Caco-2 (cell line): ENCODE data around the gene HSF5. TPM values are rescaled to one million over a fixed set of nuclear protein-coding genes. Genes with fewer than 3 reads are reported as not detected.

Source experiments
- BruUV-seq: library from RNA; stranded (reverse); fragments of 400-500 nt; replicated peaks from 2 replicates; lab custom pipeline; 2021; lab: Mats Ljungman, UMichigan
- CTCF ChIA-PET: fragments of 300-600 bp; sonication (Branson Sonifier 250); formaldehyde crosslinking; loops from one replicate; lab custom pipeline; 2022; ENCODE audit warnings: antibody characterized with exemption; lab: Charles Lee
- POLR2A ChIA-PET: fragments of 300-600 bp; sonication (Branson Sonifier 250); formaldehyde crosslinking; loops from one replicate; lab custom pipeline; 2022; ENCODE audit warnings: antibody characterized with exemption; lab: Charles Lee
- DNase-seq, 2 experiments: peaks; one replicate each; pipeline versions ENCODE4 v3.0.0 to v3.0.0-alpha.2; 2020 to 2022
- H3K27me3 ChIP-seq: replicated peaks from 2 replicates; pipeline ENCODE4 v1.6.0; 2011; ENCODE audit warnings: low read length; ENCODE audit not compliant: control insufficient read depth, insufficient read depth
- H3K36me3 ChIP-seq: 2 replicates; pipeline ENCODE4 v1.5.1; 2011; ENCODE audit warnings: low read length; ENCODE audit not compliant: control insufficient read depth, insufficient read depth
- H3K4me1 ChIP-seq: fragments of 250-450 bp; sonication (Bioruptor Pico); 2 replicates; pipeline ENCODE4 v1.5.1; 2020; ENCODE audit warnings: mild to moderate bottlenecking
- H3K4me3 ChIP-seq: 2 replicates; pipeline ENCODE4 v1.5.1; 2011; ENCODE audit warnings: low read depth, mild to moderate bottlenecking, control low read depth, low read length
- H3K9me3 ChIP-seq: fragments of 250-450 bp; sonication (Bioruptor Pico); 2 replicates; pipeline ENCODE4 v1.5.1; 2020; ENCODE audit warnings: mild to moderate bottlenecking, moderate library complexity
- H3K27ac Mint-ChIP-seq: one replicate; pipeline ENCODE4 v1.8.0; 2022; ENCODE audit warnings: mixed read lengths; ENCODE audit not compliant: unreplicated experiment
- H3K27me3 Mint-ChIP-seq: one replicate; pipeline ENCODE4 v1.8.0; 2022; ENCODE audit warnings: mixed read lengths; ENCODE audit not compliant: insufficient read depth, unreplicated experiment
- H3K36me3 Mint-ChIP-seq: one replicate; pipeline ENCODE4 v1.8.0; 2022; ENCODE audit warnings: mild to moderate bottlenecking, mixed read lengths; ENCODE audit not compliant: insufficient read depth, unreplicated experiment
- H3K4me1 Mint-ChIP-seq: one replicate; pipeline ENCODE4 v1.8.0; 2022; ENCODE audit warnings: low read depth, mixed read lengths; ENCODE audit not compliant: unreplicated experiment
- H3K4me3 Mint-ChIP-seq: one replicate; pipeline ENCODE4 v1.8.0; 2022; ENCODE audit warnings: mild to moderate bottlenecking, moderate library complexity, mixed read lengths; ENCODE audit not compliant: unreplicated experiment
- H3K9me3 Mint-ChIP-seq: one replicate; pipeline ENCODE4 v1.8.0; 2022; ENCODE audit warnings: mixed read lengths; ENCODE audit not compliant: unreplicated experiment
- intact Hi-C: fragments of 100-400 bp; cut with micrococcal nuclease; formaldehyde crosslinking; loops from one replicate; pipeline ENCODE4 v1.10.0; 2022; ENCODE audit not compliant: unreplicated experiment
- total RNA-seq: library from RNA; stranded (reverse); gene quantifications from 2 replicates; pipeline ENCODE4 v1.2.3, GENCODE V29; 2022
- TF ChIP-seq, protein P1 (sequence below), 2 experiments: fragments of 200-600 bp in 1 of 2; IDR thresholded peaks; 1 replicate in 1 of 2; 2 replicates in 1 of 2; pipeline versions ENCODE4 v1.5.1 to v1.8.0; 2011 to 2022; ENCODE audit warnings: antibody characterized with exemption in 1 of 2, control low read depth in 1 of 2, inconsistent platforms in 1 of 2, low read depth in 1 of 2, low read length in 1 of 2, mild to moderate bottlenecking in 1 of 2, moderate library complexity in 1 of 2; ENCODE audit not compliant: insufficient read depth in 1 of 2, severe bottlenecking in 1 of 2, unreplicated experiment in 1 of 2

Gene HSF5
- total RNA-seq, 1 experiment from 2014 or later = 0.98 TPM

DNA sequence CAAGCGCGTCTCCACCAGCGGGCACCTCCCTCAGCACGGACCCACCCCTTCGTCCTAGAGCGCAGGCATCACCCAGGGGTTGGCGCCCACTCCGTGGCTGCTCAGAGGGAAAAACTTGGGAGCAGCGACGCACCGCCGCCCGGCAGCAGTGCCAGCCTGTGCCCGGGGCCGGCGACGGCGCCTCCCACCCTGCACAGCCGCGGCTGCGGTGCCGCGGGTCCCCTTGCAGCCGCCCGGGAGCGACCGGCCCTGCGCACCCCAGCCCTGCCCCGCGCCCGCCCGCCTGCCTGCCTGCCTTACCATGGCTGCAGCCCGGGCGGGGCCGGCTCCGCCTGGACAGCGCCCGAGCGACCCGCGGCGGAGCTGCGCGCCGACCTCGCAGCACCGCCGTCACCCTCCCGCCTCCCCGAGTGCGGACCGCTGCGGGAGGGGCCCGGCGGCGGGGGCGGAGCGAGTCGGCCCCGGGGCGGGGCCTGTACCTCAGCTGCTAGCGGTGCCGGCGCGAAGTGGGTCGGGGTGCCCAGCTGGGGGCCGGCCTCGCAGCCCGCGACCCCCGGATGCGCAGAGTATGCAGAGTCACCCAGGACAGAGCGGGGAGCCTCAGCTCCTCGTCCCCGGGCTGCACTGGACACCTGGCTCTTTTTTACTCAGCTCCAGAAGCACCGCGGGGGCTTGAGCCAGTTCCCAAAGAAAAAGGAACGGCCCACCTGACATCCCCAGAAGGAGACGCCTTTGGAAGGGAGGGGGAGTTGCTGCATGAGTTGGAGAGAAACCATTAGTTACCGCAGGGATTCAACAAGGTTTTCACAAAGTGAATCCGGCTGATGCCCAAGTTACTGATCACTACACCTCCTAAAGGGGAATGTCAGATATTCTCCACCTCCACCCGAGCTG lies 43.7 kb upstream of the HSF5 start:
- no peaks in the 10 kb centered on the region for H3K9me3 Mint-ChIP-seq
- TF ChIP-seq, protein P1, sequence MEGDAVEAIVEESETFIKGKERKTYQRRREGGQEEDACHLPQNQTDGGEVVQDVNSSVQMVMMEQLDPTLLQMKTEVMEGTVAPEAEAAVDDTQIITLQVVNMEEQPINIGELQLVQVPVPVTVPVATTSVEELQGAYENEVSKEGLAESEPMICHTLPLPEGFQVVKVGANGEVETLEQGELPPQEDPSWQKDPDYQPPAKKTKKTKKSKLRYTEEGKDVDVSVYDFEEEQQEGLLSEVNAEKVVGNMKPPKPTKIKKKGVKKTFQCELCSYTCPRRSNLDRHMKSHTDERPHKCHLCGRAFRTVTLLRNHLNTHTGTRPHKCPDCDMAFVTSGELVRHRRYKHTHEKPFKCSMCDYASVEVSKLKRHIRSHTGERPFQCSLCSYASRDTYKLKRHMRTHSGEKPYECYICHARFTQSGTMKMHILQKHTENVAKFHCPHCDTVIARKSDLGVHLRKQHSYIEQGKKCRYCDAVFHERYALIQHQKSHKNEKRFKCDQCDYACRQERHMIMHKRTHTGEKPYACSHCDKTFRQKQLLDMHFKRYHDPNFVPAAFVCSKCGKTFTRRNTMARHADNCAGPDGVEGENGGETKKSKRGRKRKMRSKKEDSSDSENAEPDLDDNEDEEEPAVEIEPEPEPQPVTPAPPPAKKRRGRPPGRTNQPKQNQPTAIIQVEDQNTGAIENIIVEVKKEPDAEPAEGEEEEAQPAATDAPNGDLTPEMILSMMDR (IDR thresholded peaks at IDR 0.05; ENCODE audit: insufficient read depth in 1 of 2, low read depth in 1 of 2, low read length in 1 of 2, severe bottlenecking in 1 of 2, unreplicated experiment in 1 of 2) = no peak
- no peaks in the 10 kb centered on the region for H3K36me3 Mint-ChIP-seq
- no TSS peak for BruUV-seq
- ChIA-PET CTCF (interaction anchor here (1.2 to 1.5 kb wide), 2 partner anchors 13 to 214 kb away, joined by 5 read pairs; no protein-coding TSS in a partner anchor), POLR2A (interaction anchor here (0.6 to 1.9 kb wide), 2 partner anchors 100 to 1088 kb away, joined by 3 to 16 read pairs; partner anchors contain the start of gene CLTC)
- peak; percentile 58 to 80 for DNase-seq
- peaks cover 16% of the 10 kb centered on the region for H3K4me1 Mint-ChIP-seq
- H3K27ac Mint-ChIP-seq = no peak overlapping the region
- Histone ChIP-seq H3K27me3 (no peaks in the 10 kb centered on the region), H3K36me3 (no peaks in the 10 kb centered on the region), H3K9me3 (no peaks in the 10 kb centered on the region), H3K4me1 (peaks cover 34% of the 10 kb centered on the region), H3K4me3 (peak overlapping the region; percentile 33)
- peak overlapping the region; percentile 46 for H3K4me3 Mint-ChIP-seq
- H3K27me3 Mint-ChIP-seq = peaks cover 3% of the 10 kb centered on the region
- intact Hi-C loops = no loop called here

DNA sequence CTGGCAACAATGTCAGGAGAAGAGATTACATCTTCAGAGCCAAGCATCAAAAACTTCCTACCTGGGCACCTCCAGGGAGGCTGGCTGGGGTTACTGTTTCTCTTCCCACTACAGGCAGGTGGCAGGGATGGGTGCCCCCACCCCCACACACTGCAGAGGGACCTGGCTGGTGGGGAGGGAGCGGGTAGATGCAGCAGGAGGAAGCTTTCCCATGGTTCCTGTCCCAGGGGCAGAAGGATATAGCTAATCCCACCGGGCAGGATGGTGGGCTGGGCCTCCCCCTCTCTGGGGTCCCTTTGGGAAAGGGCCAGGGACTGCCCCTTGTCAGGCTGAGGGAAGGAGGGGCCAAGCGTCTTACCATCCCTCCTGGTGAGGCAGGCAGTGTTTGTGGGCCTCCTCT lies 42.9 kb upstream of the HSF5 start:
- H3K9me3 Mint-ChIP-seq = no peaks in the 10 kb centered on the region
- intact Hi-C loops = no loop called here

DNA sequence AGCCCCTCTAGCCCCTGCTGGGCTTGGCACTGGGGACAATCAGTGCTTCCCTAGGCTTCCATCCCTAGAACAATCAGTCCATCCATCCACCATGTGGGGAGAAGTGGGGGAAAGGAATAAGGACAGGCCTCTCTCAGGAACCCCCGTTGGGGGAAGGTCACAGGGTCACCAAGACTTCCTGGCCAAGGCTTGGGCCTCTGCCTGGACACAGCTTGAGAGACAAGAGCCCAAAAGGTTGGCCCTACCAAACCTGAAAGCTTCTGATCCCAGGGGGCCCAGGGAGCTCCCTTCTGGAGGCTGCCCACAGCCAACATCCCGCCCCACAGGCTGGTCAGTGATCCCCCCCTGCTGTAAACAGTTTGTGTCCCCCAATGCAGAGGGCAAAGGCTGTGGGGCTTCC lies 42.4 kb upstream of the HSF5 start:
- no peak overlapping the region for H3K4me3 ChIP-seq
- peaks cover 11% of the 10 kb centered on the region for H3K4me1 Mint-ChIP-seq
- ChIA-PET POLR2A (interaction anchor here (0.6 kb wide), 1 partner anchor 239 kb away, joined by 4 read pairs; no protein-coding TSS in a partner anchor), CTCF (no interaction called here)
- H3K4me3 Mint-ChIP-seq = no peak overlapping the region
- TF ChIP-seq, protein P1 (IDR thresholded peaks at IDR 0.05; ENCODE audit: insufficient read depth in 1 of 2, low read depth in 1 of 2, low read length in 1 of 2, severe bottlenecking in 1 of 2, unreplicated experiment in 1 of 2) = no peak
- no peaks in the 10 kb centered on the region for H3K36me3 Mint-ChIP-seq
- peaks cover 3% of the 10 kb centered on the region for H3K27me3 Mint-ChIP-seq
- H3K27ac Mint-ChIP-seq = no peak overlapping the region
- H3K4me1 ChIP-seq = peaks cover 26% of the 10 kb centered on the region
- no peaks in the 10 kb centered on the region for H3K36me3 ChIP-seq
- intact Hi-C loops = no loop called here
- no peaks in the 10 kb centered on the region for H3K9me3 Mint-ChIP-seq
- no peak for DNase-seq
- no TSS peak for BruUV-seq
- H3K9me3 ChIP-seq = no peaks in the 10 kb centered on the region
- H3K27me3 ChIP-seq = no peaks in the 10 kb centered on the region

More for the DNA sequence above, 42.9 kb upstream of the HSF5 start:
- Mint-ChIP-seq H3K27me3 (peaks cover 3% of the 10 kb centered on the region), H3K4me1 (peaks cover 16% of the 10 kb centered on the region), H3K36me3 (no peaks in the 10 kb centered on the region), H3K4me3 (no peak overlapping the region), H3K27ac (no peak overlapping the region)
- Histone ChIP-seq H3K4me1 (peaks cover 31% of the 10 kb centered on the region), H3K27me3 (no peaks in the 10 kb centered on the region), H3K36me3 (no peaks in the 10 kb centered on the region), H3K9me3 (no peaks in the 10 kb centered on the region), H3K4me3 (no peak overlapping the region)
- ChIA-PET POLR2A (interaction anchor here (0.6 kb wide), 1 partner anchor 239 kb away, joined by 4 read pairs; no protein-coding TSS in a partner anchor), CTCF (no interaction called here)
- DNase-seq = no peak
- BruUV-seq = no TSS peak
- TF ChIP-seq, protein P1 (IDR thresholded peaks at IDR 0.05; ENCODE audit: insufficient read depth in 1 of 2, low read depth in 1 of 2, low read length in 1 of 2, severe bottlenecking in 1 of 2, unreplicated experiment in 1 of 2) = no peak
